Pancreas (tissue), 10 donors: ENCODE results near the gene STK10. TPM values are rescaled to one million over a fixed set of nuclear protein-coding genes. Genes with fewer than 3 reads are reported as not detected.

Experiments used
- ATAC-seq, 4 donors: fragments of 200-7000 bp; cut with Tn5 transposase; one replicate each; pipeline versions ENCODE4 v1.8.0 to v1.9.1; 2020; ENCODE audit warnings: mild to moderate bottlenecking in 4 of 4, moderate library complexity in 4 of 4
- DNase-seq, 6 donors: peaks; one replicate each; pipeline ENCODE4 v3.0.0-alpha.2; 2020
- FAIRE-seq: peaks from 2 replicates; lab custom pipeline; 2012; peaks lifted over from hg19 to GRCh38; lab: Jason Lieb, UNC
- H3K27ac ChIP-seq, 4 donors: fragments of 200-600 bp; sonication (generic); 1 replicate in 3 of 4; 2 replicates in 1 of 4; pipeline versions ENCODE4 v1.5.0 to v1.8.0; 2020
- H3K27me3 ChIP-seq, 4 donors: fragments of 200-600 bp; one replicate each; pipeline ENCODE4 v1.8.0; 2021
- H3K36me3 ChIP-seq, 3 donors: fragments of 200-600 bp; sonication (generic) in 1 of 3; one replicate each; pipeline versions ENCODE4 v1.5.0 to v1.8.0; 2020 to 2021
- H3K4me1 ChIP-seq, 3 donors: fragments of 200-600 bp; one replicate each; pipeline ENCODE4 v1.8.0; 2021
- H3K4me3 ChIP-seq, 4 donors: fragments of 200-600 bp; sonication (generic) in 2 of 4; one replicate each; pipeline versions ENCODE4 v1.5.0 to v1.8.0; 2020 to 2021
- H3K9me3 ChIP-seq, 4 donors: fragments of 200-600 bp; one replicate each; pipeline ENCODE4 v1.8.0; 2021
- WGBS, 2 donors: extraction: QIAGEN DNeasy Blood & Tissue Kit; methylation state at CpG; one replicate each; pipeline ENCODE4 v1.1.7; 2013; 5-methylcytosine and 5-hydroxymethylcytosine counted together
- intact Hi-C, 3 donors: fragments of 100-400 bp; cut with DNase I; formaldehyde crosslinking; loops; one replicate each; pipeline versions ENCODE4 v1.11.1 to v1.14.2; 2022
- polyA plus RNA-seq, 2 donors: library from polyadenylated mRNA; stranded (reverse); fragments of 200-250 nt; gene quantifications; one replicate each; pipeline ENCODE4 v1.2.3, GENCODE V29; 2013
- total RNA-seq, 6 donors: library from RNA; stranded (reverse); fragmentation: NEBNext Ultra II Directional in 4 of 6; extraction: Animal tissue kit (Norgen Biotek cat#: 25700) in 4 of 6; gene quantifications; one replicate each; pipeline versions ENCODE4 v1.2.1 to v1.2.4, GENCODE V29; 2021 to 2023
- TF ChIP-seq, protein P1 (sequence below), 4 donors: fragments of 200-600 bp; sonication (generic) in 3 of 4; IDR thresholded peaks; one replicate each; pipeline versions ENCODE4 v1.5.0 to v1.8.0; 2021; ENCODE audit warnings: antibody characterized with exemption in 4 of 4
- donor health status: healthy with polysubstance abuse.
- donor health status: DM: no; HTN: no; CAD: no; lungs with moderate emphysema.
- donor health status: DM: no; HTN: no; CAD: no.
- donor health status: control.
- donor health status: control.
- donor health status: Bipolar disorder and iron deficiency.
- donor health status: DM: yes; HTN: yes; CAD: no.
- donor health status: DM: no; HTN: no; CAD: no.
- donor health status: DM: no; HTN: no; CAD: no.
- donor health status: DM: yes; HTN: yes; CAD: no.

STK10 gene
- total and polyA plus RNA-seq, 8 donors, result 4.1 to 16.3 (median 7.3) TPM

GRCh38 chr5:172143875-172144274 lies 44.1 kb downstream of the STK10 start:
- H3K9me3 ChIP-seq, result no peaks in the 10 kb centered on the region
- no peaks in the 10 kb centered on the region for H3K36me3 ChIP-seq
- H3K27ac ChIP-seq, result no peak overlapping the region
- no peak for DNase-seq
- intact Hi-C loops, result no loop called here
- H3K27me3 ChIP-seq, result no peaks in the 10 kb centered on the region
- FAIRE-seq, result no peak
- TF ChIP-seq, protein P1, sequence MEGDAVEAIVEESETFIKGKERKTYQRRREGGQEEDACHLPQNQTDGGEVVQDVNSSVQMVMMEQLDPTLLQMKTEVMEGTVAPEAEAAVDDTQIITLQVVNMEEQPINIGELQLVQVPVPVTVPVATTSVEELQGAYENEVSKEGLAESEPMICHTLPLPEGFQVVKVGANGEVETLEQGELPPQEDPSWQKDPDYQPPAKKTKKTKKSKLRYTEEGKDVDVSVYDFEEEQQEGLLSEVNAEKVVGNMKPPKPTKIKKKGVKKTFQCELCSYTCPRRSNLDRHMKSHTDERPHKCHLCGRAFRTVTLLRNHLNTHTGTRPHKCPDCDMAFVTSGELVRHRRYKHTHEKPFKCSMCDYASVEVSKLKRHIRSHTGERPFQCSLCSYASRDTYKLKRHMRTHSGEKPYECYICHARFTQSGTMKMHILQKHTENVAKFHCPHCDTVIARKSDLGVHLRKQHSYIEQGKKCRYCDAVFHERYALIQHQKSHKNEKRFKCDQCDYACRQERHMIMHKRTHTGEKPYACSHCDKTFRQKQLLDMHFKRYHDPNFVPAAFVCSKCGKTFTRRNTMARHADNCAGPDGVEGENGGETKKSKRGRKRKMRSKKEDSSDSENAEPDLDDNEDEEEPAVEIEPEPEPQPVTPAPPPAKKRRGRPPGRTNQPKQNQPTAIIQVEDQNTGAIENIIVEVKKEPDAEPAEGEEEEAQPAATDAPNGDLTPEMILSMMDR (IDR thresholded peaks at IDR 0.05), result no peak
- ATAC-seq, result no peak
- peaks cover 0 to 5% (median 0%) of the 10 kb centered on the region in 3 donors for H3K4me1 ChIP-seq
- no peak overlapping the region for H3K4me3 ChIP-seq
- 86 to 88% methylated on average over 6 of the region's 6 CpGs for WGBS, 2 donors

DNA sequence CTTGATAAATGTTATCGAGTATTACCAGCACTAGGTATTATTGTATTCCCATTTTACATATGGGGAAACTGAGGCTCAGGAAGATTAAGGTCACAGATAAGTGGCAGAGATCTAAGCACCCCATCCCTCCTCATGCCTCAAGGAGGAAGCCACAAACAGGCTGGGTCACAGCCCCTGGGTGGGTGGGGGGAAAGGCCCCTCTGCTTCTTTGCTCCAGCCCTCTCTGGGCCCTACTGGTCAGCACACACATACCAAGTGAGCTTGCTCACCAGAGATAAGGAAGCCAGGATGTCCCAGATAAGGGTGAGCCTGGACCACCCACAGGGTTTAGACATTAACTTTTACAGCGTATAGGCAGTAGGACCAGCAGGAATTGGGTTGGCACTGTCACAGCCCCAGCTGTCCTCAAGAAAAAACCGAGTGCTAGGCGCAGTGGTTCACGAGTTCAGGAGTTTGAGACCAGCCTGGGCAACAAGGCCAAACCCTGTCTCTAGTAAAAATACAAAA lies 45.3 kb downstream of the STK10 start:
- TF ChIP-seq, protein P1 (IDR thresholded peaks at IDR 0.05), result no peak
- intact Hi-C loops, result no loop called here
- no peaks in the 10 kb centered on the region for H3K9me3 ChIP-seq
- no peaks in the 10 kb centered on the region for H3K27me3 ChIP-seq
- H3K4me1 ChIP-seq, result peaks cover 0 to 5% (median 0%) of the 10 kb centered on the region in 3 donors
- no peak overlapping the region for H3K4me3 ChIP-seq
- ATAC-seq (peak in 1 of 4 donors; percentile 53), DNase-seq (peak in 1 of 6 donors; percentile 32), FAIRE-seq (no peak)
- no peaks in the 10 kb centered on the region for H3K36me3 ChIP-seq
- no peak overlapping the region for H3K27ac ChIP-seq
- 81 to 86% methylated on average over 5 of the region's 5 CpGs for WGBS, 2 donors

DNA sequence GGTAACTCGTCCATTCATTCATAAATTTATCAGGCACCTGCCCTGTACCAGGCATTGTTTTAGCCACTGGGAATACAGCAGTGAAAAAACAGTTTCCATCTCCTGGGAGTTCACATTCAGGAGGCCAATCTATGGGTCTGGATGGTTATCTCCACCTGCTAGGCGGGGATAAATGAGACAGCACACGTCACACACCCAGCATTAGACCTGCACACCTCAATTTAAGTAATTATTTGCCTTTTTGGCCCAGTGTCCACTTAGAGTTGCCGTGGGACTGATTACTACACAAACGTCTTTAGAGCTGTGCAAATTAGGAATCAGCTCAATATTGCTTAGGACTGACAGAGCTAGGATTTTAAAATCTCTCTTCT lies 46.1 kb downstream of the STK10 start:
- peaks cover 0 to 5% (median 0%) of the 10 kb centered on the region in 3 donors for H3K4me1 ChIP-seq
- ATAC-seq, result peak; percentile 40 to 71 (median 54)

DNA sequence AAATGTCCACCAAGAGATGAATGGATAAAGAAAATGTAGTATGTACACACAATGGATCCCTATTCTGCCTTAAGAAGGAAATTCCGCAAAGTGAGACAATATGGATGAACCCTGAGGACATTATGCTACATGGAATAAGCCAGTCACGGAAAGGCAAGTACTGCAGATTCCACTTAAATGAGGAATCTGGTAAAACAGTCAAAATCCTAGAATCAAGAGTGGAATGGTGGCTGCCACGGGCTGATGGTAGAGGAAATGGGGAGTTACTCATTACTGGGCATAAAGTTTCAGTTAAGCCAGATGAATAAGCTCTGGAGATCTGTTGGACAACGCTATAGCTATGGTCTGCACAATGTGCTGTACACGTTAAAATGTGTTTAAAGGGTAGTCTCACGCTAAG lies 47.2 kb downstream of the STK10 start:
- TF ChIP-seq, protein P1 (IDR thresholded peaks at IDR 0.05), result no peak
- H3K9me3 ChIP-seq, result no peaks in the 10 kb centered on the region
- WGBS, 2 donors, result 92 to 94% methylated on average over 6 of the region's 6 CpGs
- DNase-seq (no peak), ATAC-seq (no peak), FAIRE-seq (no peak)
- intact Hi-C loops, result no loop called here
- no peaks in the 10 kb centered on the region for H3K36me3 ChIP-seq
- H3K27ac ChIP-seq, result no peak overlapping the region
- H3K4me3 ChIP-seq, result no peak overlapping the region
- H3K4me1 ChIP-seq, result peaks cover 0 to 5% (median 0%) of the 10 kb centered on the region in 3 donors
- no peaks in the 10 kb centered on the region for H3K27me3 ChIP-seq

More for the DNA sequence above, 46.1 kb downstream of the STK10 start:
- no peak for DNase-seq
- Histone ChIP-seq H3K9me3 (no peaks in the 10 kb centered on the region), H3K27me3 (no peaks in the 10 kb centered on the region), H3K4me3 (no peak overlapping the region), H3K27ac (no peak overlapping the region), H3K36me3 (no peaks in the 10 kb centered on the region)
- 27 to 34% methylated on average over 5 of the region's 5 CpGs for WGBS, 2 donors
- intact Hi-C loops, result no loop called here
- TF ChIP-seq, protein P1 (IDR thresholded peaks at IDR 0.05), result no peak
- FAIRE-seq, result no peak

- H3K27me3 ChIP-seq, result no peaks in the 10 kb centered on the region
- no peak for FAIRE-seq
- no peak overlapping the region for H3K4me3 ChIP-seq
- WGBS, 2 donors, result 94 to 96% methylated on average over 9 of the region's 9 CpGs
- no peaks in the 10 kb centered on the region for H3K36me3 ChIP-seq
- TF ChIP-seq, protein P1 (IDR thresholded peaks at IDR 0.05), result no peak
- peak in 1 of 6 donors; percentile 4 for DNase-seq
- H3K27ac ChIP-seq, result no peak overlapping the region
- no peaks in the 10 kb centered on the region for H3K9me3 ChIP-seq
- intact Hi-C loops, result no loop called here
- H3K4me1 ChIP-seq, result peaks cover 0 to 5% (median 0%) of the 10 kb centered on the region in 3 donors
- no peak for ATAC-seq
These were observed 47.9 kb downstream of the STK10 start for GRCh38 chr5:172140120-172140519.
